Astrocyte of the cerebellum (primary cell): ENCODE measurements around the gene FOXN3.

Experiments
- DNase-seq: peaks from one replicate; pipeline ENCODE4 v3.0.0-alpha.2; 2011; ENCODE audit warnings: low read depth
- H3K4me3 ChIP-seq: 2 replicates; pipeline ENCODE4 v1.5.1; 2011; ENCODE audit warnings: mild to moderate bottlenecking, low read depth, low read length, moderate library complexity
- CTCF ChIP-seq: IDR thresholded peaks from 2 replicates; pipeline ENCODE4 v1.5.1; 2012; ENCODE audit warnings: low read length, low read depth, moderate library complexity, mild to moderate bottlenecking; ENCODE audit errors: missing control alignments
- in situ Hi-C: cut with HindIII; loops from 2 replicates; pipeline ENCODE4 v1.10.0; 2017; ENCODE audit warnings: low sequenced_read_pairs

FOXN3 gene

GRCh38 chr14:89325299-89325883 lies 91.6 kb downstream of the FOXN3 start:
- TF ChIP-seq CTCF: no peak
- no peak overlapping the region for H3K4me3 ChIP-seq
- no peak for DNase-seq
- in situ Hi-C loops: no loop called here

GRCh38 chr14:89324501-89325298 lies 92.3 kb downstream of the FOXN3 start:
- in situ Hi-C loops: no loop called here
- no peak for DNase-seq
- TF ChIP-seq CTCF: no peak
- no peak overlapping the region for H3K4me3 ChIP-seq

GRCh38 chr14:89320381-89321000 lies 96.5 kb downstream of the FOXN3 start:
- in situ Hi-C loops: no loop called here
- TF ChIP-seq CTCF: no peak
- DNase-seq: no peak

GRCh38 chr14:89319687-89320086 lies 97.3 kb downstream of the FOXN3 start:
- in situ Hi-C loops: no loop called here
- DNase-seq: no peak
- no peak overlapping the region for H3K4me3 ChIP-seq
- TF ChIP-seq CTCF: no peak

More at GRCh38 chr14:89320381-89321000, 96.5 kb downstream of the FOXN3 start:
- no peak overlapping the region for H3K4me3 ChIP-seq

GRCh38 chr14:89317051-89317691 lies 99.9 kb downstream of the FOXN3 start:
- no peak for DNase-seq
- no peak overlapping the region for H3K4me3 ChIP-seq
- in situ Hi-C loops: no loop called here
- TF ChIP-seq CTCF: no peak
